COLO829 (cell line): ENCODE measurements around the gene DYRK3.
A peak's percentile ranks its signal among the peaks of the same experiment; 100 is the strongest.
"Not testable (repeated sequence)": the region's sequence is repeated elsewhere in the genome, so short reads cannot be mapped to it uniquely, and the experiment has no call there.

Experiments
- DNase-seq: peaks from one replicate; pipeline ENCODE4 v3.0.0; 2012; ENCODE audit warnings: low spot score

Gene DYRK3

DNA sequence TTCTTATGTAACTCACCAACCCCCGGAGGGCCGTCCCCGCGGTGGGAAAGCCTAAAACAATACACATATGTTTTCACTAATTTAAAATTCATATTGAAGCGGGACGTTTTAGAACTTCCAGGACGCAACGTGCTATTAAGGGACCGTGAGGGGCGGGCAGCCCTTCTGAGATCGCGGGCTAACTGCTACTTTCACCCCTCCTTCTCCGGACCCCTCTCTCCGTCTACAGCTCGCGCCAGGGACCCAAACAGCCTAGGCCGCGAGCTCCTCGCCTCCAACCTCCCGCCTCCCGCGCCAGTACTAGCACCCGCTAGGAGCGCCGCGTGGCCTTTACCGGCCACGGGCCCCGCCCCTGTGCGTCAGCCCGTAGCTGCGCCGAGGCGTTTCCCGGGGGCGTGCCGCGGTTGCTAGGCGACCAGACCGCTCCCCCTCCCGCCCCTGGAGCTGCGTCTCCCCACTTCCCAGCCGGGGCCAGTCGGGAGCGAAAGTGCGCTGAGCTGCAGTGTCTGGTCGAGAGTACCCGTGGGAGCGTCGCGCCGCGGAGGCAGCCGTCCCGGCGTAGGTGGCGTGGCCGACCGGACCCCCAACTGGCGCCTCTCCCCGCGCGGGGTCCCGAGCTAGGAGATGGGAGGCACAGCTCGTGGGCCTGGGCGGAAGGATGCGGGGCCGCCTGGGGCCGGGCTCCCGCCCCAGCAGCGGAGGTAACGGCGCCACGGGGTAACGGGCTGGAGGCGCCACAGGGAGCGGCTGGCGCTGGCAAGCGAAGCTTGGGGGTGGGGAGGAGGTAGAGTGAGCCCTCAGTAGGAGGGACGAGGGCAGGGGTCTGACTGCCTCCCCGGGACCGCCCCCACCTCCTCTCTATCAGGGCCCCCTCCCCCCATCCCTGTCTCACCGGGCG, at the start of gene DYRK3:
DYRK3 (plus strand) TSS at position 457 of the 898 bp plus-strand sequence; CDS start at position 625, 168 bp downstream.
- peak; percentile 94 for DNase-seq

DNA sequence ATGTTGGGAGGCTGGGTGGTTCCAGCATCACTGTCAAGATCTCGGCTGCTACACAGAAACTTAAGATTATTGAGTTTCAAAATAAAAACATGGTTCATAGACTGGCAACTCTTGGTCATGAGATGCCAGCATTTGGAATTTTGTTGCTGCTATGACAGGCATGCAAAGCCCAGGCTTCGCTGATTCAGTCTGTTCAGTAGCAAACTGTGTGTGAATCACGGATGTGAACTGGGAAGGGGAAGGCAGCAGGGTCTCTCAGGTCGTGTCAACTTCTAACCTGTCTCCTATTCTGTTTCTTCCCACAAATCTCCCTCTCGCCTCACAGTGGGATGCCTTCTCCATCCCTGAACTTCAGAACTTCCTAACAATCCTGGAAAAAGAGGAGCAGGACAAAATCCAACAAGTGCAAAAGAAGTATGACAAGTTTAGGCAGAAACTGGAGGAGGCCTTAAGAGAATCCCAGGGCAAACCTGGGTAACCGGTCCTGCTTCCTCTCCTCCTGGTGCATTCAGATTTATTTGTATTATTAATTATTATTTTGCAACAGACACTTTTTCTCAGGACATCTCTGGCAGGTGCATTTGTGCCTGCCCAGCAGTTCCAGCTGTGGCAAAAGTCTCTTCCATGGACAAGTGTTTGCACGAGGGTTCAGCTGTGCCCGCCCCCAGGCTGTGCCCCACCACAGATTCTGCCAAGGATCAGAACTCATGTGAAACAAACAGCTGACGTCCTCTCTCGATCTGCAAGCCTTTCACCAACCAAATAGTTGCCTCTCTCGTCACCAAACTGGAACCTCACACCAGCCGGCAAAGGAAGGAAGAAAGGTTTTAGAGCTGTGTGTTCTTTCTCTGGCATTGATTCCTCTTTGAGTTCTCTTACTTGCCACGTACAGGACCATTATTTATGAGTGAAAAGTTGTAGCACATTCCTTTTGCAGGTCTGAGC, 48.6 kb upstream of the DYRK3 start:
- no peak for DNase-seq

DNA sequence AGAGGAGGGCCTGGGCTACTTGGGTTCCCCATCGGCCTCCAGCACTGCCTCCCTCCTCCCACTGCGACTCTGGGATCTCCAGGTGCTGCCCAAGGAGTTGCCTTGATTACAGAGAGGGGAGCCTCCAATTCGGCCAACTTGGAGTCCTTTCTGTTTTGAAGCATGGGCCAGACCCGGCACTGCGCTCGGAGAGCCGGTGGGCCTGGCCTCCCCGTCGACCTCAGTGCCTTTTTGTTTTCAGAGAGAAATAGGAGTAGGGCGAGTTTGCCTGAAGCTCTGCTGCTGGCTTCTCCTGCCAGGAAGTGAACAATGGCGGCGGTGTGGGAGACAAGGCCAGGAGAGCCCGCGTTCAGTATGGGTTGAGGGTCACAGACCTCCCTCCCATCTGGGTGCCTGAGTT, 47.4 kb upstream of the DYRK3 start:
- DNase-seq = no peak

DNA sequence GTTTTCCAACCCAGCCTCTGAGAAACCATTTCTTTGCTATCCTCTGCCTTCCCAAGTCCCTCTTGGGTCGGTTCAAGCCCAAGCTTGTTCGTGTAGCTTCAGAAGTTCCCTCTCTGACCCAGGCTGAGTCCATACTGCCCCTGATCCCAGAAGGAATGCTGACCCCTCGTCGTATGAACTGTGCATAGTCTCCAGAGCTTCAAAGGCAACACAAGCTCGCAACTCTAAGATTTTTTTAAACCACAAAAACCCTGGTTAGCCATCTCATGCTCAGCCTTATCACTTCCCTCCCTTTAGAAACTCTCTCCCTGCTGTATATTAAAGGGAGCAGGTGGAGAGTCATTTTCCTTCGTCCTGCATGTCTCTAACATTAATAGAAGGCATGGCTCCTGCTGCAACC, 46.8 kb upstream of the DYRK3 start:
- DNase-seq = no peak

DNA sequence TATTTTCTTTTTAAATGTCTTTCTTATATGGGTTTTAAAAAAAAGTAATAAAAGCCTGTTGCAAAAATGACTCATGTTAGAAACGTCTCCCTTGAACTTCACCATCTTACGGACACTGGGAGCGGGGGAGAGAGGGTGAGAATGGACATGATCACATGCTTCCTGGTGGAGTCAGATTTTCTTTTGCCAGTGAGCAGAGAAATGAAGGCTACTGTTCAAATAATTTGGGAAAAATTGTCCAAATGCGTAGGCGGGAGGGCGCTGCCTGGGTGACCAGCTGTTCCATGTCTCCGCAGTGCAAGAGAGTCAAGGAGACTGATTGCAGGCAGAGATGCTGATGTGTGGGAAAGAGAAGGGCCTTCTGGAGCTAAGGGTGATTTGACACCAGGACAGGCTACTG, 46.1 kb upstream of the DYRK3 start:
- peak; percentile 99 for DNase-seq

DNA sequence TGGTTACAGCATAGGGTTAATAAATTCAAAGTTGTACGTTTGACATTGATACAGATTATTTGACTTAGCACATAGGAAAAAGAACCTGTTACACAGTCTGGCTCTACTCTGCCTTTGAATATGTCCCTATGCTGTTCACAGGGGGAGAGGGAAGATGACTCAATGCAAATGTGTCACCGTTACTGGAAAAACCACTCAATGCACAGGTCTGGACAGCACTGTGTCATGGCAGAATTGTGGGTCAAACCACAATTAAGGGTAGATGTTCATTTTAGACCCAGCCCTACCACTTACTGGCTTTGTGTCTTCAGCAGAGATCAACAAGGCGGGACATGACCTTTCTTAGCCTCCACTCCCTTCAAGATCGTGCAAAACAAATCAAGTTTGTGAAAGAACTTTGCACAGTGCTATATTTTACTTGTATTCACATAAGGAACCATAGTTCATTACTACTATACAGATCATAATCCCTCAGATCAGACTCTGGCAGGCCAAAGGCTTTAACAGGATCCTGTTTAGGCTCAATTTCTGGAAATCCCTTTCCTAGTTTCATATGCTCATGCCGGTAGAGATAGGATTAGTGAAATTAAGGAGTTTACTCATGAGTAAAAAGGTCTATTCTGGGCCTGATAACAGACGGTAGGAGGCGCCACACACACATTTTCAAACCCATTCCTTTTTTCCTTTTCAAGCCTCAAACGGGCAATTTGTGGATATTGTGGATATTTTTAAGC, 45.1 kb upstream of the DYRK3 start:
- peak; percentile 39 for DNase-seq

DNA sequence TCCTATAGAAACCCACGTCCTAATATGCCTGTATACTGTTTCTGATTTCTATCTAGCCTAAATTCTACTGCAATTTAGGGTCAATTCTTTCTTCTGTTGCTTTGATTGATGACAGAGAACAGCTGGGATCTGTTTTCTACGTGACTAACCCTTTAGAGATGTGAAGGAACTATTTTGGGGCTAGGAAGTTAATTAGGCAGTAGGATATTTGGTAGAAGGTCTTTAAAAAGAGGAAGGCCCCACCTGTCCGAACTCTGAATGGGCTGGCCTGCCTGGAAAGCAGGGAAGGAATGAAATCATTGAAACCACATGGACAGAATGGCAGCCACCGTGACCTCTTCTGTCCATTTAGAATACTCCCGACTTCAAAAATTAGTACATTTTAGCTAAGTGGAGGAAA, 44.1 kb upstream of the DYRK3 start:
- no peak for DNase-seq

DNA sequence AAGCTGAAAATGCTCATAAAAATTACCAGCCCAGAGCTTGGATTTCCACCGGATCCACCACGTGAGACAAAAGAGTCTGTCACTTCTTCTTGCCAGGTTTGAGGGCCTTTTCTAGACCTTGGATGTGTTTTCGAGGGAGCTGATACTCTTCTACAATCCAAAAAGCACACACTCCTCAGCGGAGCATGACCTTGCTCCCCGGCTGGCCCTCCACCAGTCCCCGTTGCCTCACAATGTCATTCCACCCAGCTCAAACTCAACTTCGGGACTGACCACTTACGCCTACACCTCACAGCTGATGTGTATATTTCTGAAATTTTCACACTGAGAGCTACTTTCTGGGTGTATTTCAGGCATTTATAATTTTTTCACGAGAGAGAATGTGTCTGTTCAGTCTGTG, 43.6 kb upstream of the DYRK3 start:
- DNase-seq = no peak

DNA sequence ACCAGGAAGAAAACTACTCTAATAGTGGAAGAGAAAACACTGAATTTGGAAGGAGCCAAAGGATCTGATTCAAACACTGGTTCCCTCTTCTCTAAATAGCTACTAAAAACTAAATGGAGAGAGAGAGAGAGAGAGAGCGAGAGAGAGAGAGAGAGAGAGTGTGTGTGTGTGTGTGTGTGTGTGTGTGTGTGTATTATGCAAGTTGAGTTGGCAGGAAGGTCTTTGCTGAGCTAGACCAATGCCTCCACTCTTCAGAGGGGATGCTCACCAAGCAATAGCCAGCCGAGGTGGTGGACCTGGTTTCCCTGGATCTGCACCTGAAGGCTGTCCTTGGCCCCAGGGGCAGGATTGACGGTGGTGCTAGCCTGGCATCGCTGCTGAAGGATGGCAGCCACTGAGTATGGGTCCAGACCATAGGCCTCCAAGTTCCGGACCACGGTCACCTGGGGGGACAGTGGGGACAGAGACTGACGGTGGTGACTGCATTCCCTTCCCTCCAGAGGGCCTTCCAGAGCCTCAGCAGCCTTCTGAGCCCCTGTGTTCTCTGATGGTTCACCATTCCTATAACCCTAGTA, 41.9 kb upstream of the DYRK3 start:
- no peak for DNase-seq

DNA sequence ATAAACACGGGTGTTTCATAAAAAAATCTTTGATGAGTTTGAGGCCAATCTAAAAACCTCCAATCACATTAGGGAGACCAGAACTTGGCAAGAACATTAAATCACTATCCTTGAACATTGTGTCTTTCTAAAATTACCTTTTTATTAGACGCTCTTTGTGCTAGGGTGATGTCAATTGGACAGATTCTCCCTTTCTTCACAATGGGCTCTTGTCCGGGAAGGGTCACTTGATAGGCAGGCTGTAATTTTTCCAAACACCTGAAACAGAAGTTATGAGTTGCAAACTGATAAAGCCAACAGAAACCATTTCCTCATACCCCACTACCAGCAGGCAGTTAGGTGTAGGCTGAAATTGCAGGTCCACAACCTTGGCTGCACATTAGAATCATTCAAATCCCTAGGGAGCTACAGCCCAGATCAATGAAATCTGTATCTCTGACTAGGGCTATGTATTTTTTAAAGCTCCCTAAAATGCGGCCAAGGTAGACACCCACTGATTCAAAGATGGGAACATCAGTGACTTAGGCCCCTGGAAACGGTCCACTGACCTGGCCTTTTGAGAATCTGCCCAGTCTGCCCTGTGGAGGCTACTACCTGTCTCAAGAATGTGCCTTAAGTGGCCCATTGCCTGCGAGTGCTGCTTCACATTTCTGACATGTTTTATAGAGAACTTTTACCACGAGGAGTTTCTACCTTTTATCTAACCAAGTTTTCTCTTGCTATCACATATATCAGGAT, 39.6 kb upstream of the DYRK3 start:
- DNase-seq = no peak

DNA sequence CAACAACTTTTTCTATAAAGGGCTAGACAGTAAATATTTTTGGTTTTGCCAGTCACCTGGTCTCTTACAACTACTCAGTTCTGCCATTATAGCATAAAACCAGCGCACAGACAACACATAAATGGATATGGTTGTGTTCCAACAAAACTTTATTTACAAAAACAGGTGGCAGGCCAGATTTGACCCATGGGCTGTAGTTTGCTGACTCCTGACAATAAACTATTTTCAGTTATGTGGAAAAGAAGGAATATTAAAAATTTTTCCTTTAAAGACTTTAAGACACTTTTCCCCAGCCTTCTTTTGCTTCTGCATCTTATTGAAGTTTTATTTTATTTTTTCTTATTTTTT, 39.0 kb upstream of the DYRK3 start:
- DNase-seq = no peak

DNA sequence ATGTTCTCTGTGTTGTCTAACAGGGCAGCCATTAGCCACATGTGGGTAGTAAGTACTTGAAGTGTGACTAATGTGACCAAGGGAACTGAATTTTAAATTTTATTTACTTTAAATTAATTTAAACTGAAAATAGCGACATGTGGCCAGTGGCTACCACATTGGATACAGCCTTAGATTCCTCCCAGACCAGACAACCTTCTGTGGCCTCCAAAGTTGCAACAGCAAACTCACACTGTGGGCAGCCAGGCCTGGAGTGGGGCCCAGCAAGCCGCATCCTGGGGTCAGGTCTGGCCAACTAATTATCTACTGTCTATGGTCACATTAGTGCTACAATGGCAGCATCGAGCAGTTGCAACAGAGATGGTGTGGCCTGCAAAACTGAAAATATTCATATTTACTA, 34.8 kb upstream of the DYRK3 start:
- no peak for DNase-seq

DNA sequence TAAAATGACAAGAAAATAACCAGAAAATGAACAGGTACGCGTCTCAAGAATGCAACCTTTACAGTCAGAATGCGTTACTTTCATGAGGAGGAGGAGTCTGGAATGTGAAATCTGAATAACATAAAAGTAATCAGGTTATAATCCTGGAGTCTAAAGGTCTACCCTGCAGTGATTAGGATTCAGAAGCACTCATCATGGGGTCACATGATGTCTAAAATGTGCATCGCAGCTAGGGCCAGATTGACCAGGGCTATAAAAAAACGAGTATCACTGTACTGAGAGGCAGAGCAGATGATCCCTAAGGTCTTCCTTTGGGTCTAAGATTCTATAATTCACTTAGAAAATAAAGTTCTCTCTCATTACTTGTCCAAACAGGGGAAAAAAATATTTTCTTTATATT, 30.5 kb upstream of the DYRK3 start:
- no peak for DNase-seq

DNA sequence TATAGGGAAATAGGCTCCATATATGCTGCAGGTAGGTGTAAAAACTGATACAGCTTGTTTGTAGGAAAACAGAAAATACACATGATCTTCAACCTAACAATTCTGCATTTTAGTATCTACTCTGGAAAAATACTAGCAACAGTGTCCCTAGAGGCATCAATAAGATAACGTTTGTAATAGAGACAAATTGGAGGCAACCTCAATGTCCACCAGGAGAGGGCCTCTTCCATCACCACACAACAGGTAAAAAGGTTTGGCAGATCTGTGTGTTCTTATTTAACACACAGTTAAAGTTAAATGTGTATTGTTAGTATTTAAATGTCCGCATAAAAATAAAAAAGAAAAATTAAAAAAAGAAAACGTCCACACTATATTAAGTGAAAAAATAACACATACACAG, 28.5 kb upstream of the DYRK3 start:
- DNase-seq = peak; percentile 61

DNA sequence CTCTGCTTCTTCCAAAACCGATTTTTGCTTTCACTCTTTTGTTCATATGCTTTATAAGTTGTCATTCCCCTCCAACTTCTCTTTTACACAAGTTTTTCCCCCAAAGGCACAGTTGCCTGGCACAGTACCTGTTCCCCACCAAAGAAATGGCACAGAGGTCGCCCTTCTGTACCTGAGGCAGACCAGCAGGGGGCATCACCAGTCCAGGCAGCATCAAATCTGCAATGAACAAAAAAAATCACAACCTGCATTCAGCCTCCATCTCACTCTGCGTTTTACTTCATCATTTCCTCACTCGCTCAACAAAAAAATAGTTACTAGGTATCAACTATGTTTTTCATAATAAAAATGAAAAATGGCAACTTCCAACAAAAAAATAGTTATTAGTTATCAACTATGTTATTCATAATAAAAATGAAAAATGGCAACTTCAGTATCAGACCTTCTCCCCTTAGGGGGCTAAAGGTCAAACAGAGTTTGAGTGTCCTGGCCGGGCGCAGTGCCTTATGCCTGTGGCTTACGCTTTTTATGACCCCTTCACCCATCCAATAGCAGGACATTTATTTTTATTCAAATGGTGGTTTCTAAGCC, 27.1 kb upstream of the DYRK3 start:
- no peak for DNase-seq

DNA sequence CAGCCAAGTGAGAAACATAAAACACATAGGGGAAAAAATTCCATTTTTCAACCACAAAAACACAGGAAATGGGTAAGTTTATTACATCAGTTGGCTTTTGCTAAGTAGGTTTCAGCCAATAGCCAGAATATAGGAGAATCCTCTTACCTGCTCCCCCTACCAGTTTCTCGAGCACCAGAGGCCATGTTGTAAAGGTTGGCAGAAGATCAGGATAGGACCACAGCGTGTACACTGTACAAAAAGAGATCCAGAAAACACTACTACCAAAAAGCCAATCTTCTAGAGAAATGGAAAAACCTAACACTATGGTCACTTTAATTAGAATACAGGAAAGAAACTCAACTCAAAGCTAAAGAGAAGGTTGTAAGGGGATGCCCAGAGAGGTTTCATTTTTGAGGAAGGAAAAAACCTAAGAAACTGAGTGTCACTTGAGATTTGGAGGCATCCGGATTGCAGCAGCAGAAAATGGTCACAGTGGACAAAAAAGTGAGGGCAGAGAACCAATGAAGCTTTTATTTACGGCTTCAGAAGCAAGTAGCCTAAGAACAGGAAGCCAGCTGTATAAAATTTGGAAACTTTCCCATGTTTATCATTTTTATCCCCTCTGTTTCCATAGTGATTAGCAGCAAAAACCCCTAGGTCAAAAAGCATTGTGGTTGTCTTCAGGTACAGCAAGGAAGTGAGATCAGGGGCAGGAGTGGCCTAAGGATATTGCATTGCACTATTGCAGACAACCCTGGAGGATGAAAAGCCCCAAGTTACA, 25.9 kb upstream of the DYRK3 start:
- DNase-seq = no peak

DNA sequence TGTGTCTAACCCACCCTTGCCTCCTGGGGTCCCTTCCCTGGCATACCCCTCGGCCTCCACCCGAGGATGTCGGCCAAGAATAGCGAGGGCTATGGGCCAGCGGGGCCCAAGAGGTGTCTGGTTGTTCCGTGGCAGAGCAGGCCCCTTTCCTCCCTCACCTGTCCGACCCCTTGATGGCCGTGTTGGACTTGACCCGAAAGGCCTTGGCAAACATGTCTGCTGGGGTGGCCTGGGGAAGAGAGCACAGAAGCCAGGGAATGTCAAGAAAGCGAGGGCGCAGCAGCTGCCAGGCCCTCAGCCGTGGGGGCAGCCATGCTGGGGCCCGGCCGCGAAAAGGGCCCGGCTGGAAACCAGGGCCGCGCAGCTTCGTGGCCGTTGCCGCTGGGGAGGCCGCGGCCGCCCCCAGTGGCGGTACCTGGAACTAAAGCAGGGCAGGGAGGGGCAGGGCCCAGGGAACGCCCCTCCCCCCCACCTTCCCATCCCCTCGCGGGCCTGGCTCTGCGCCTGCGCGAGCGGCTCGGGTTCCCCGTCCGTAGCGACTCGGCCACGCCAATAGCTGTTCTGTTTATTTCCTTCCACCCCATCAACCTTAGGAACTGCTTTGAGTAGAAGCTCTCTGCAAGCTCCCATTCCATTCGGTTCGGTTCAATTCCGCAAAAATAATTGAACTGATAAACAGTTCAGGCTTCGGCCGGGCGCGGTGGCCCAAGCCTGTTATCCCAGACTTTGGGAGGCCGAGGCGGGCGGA, 23.0 kb upstream of the DYRK3 start, which contains the start of gene EIF2D:
EIF2D (minus strand) TSS at position 337 of the 748 bp plus-strand sequence; CDS start at position 214, 123 bp downstream.
- DNase-seq = peak; percentile 100

DNA sequence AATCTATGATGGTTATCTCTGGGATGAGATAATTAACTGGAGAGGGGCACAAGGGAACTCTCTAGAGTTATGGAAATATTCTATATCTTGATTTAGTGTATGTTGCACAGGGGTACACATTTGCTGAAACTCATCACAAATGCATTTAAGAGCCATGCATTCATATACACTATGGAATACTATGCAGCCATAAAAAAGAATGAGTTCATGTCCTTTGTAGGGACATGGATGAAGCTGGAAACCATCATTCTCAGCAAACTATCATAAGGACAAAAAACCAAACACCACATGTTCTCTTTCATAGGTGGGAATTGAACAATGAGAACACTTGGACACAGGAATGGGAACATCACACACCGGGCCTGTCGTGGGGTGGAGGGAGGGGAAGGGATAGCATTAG, 8.9 kb upstream of the DYRK3 start:
- DNase-seq = not testable (repeated sequence)

DNA sequence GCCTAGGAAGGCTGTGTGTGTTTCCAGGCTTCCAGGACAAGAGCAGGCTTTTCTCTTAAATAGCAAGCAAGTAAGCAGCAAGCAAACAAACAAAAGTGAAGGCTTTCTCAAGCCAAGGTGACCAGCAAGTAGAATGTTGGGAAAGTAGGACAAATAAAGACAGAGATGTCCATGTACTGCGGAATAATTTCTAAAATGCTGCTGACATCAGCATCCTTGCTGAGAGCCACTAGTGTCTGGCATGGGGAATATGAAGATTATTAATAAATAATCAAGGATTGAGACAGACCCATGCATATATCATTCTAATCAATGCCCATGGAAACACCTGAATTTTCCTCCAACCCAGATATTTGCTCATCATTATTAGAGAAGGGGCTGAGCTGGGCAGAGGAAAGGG, 6.4 kb upstream of the DYRK3 start:
- DNase-seq = no peak
